Cardiac fibroblast (primary cell): ENCODE measurements around the gene CRTAC1.

ENCODE experiments used
- DNase-seq, 2 donors: peaks; one replicate each; pipeline versions ENCODE4 v3.0.0 to v3.0.0-alpha.2; 2010; ENCODE audit warnings: low read depth in 2 of 2
- H3K4me3 ChIP-seq, 2 donors: replicated peaks in 1 of 2; 1 replicate in 1 of 2; 2 replicates in 1 of 2; pipeline ENCODE4 v1.5.1; 2011; ENCODE audit warnings: low read depth in 2 of 2, low read length in 2 of 2, mild to moderate bottlenecking in 2 of 2, moderate library complexity in 1 of 2
- CTCF ChIP-seq: IDR thresholded peaks from one replicate; pipeline ENCODE4 v1.5.1; 2011; ENCODE audit warnings: low read depth, mild to moderate bottlenecking, low read length, inconsistent platforms

Gene CRTAC1

GRCh38 chr10:97820096-97820704 is 210.2 kb downstream of the CRTAC1 start:
- H3K4me3 ChIP-seq: no peak overlapping the region
- no peak for DNase-seq
- no peak for TF ChIP-seq CTCF

DNA sequence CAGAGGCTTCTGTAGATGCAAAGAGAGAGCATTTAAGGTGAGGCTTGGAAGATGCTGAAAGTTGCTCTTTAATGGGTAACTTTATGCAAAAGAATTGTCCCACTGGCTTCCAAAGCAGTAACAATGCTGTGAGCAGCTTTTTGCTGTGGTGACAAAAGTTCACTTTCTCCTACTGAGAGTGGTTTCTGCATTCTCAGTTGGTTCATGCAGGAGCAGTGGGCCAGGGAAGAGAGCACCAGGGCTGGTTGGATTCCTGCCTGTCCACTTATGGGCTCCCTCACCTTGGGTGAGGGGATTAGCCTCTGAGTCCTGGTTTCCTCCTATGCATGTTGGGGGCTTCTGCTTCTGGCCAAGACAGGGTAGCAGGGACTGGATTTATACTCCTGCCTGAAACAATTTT is 211.8 kb downstream of the CRTAC1 start:
- no peak overlapping the region for H3K4me3 ChIP-seq
- TF ChIP-seq CTCF: no peak
- no peak for DNase-seq

- DNase-seq: no peak
- H3K4me3 ChIP-seq: no peak overlapping the region
- no peak for TF ChIP-seq CTCF
Measured at GRCh38 chr10:97816609-97817008, 213.8 kb downstream of the CRTAC1 start.
